OCI-LY7 (cell line): ENCODE results near the gene TRIO. TPM values are rescaled to one million over a fixed set of nuclear protein-coding genes. Genes with fewer than 3 reads are reported as not detected.

ENCODE experiments used
- BruUV-seq: library from RNA; stranded (reverse); fragments of 400-500 nt; replicated peaks from 2 replicates; lab custom pipeline; 2021; lab: Mats Ljungman, UMichigan
- CTCF ChIA-PET: fragments of 300-600 bp; sonication (Branson Sonifier 250); formaldehyde crosslinking; loops from one replicate; lab custom pipeline; 2022; ENCODE audit warnings: antibody characterized with exemption; ENCODE audit not compliant: unreplicated experiment; lab: Charles Lee
- POLR2A ChIA-PET: fragments of 300-600 bp; sonication (Branson Sonifier 250); formaldehyde crosslinking; loops from one replicate; lab custom pipeline; 2022; ENCODE audit warnings: antibody characterized with exemption; lab: Charles Lee
- DNase-seq: peaks from one replicate; pipeline ENCODE4 v3.0.0-alpha.2; 2015; ENCODE audit warnings: low spot score
- H2AFZ ChIP-seq: fragments of 200-600 bp; sonication (generic), shearing (Covaris generic); 2 replicates; pipeline ENCODE4 v1.6.1; 2014; ENCODE audit warnings: mild to moderate bottlenecking, antibody characterized with exemption, low read length, moderate library complexity
- H3K27ac ChIP-seq: fragments of 200-600 bp; sonication (generic); 2 replicates; pipeline ENCODE4 v1.5.1; 2014; ENCODE audit warnings: mixed run types, low read depth, mild to moderate bottlenecking, moderate library complexity, low read length, inconsistent platforms; ENCODE audit not compliant: poor library complexity, severe bottlenecking
- H3K36me3 ChIP-seq: fragments of 200-600 bp; sonication (generic); 2 replicates; pipeline ENCODE4 v1.6.1; 2014; ENCODE audit warnings: mild to moderate bottlenecking, antibody characterized with exemption, low read length, moderate library complexity, mixed read lengths; ENCODE audit not compliant: insufficient read depth
- H3K4me1 ChIP-seq: fragments of 200-600 bp; sonication (generic); 2 replicates; pipeline ENCODE4 v1.5.1; 2014; ENCODE audit warnings: mild to moderate bottlenecking, low read length; ENCODE audit not compliant: insufficient read depth, poor library complexity, severe bottlenecking
- H3K4me2 ChIP-seq: fragments of 200-600 bp; sonication (generic); 2 replicates; pipeline ENCODE4 v1.6.1; 2014; ENCODE audit warnings: mild to moderate bottlenecking, low read length
- H3K4me3 ChIP-seq: fragments of 200-600 bp; sonication (generic); 2 replicates; pipeline ENCODE4 v1.5.1; 2014; ENCODE audit warnings: mild to moderate bottlenecking, low read depth, low read length; ENCODE audit not compliant: poor library complexity, severe bottlenecking
- H3K79me2 ChIP-seq: fragments of 200-600 bp; sonication (generic); 2 replicates; pipeline ENCODE4 v1.6.1; 2016; ENCODE audit warnings: low read depth, mild to moderate bottlenecking, low read length, moderate library complexity, mixed read lengths; ENCODE audit not compliant: insufficient read depth
- H3K9me2 ChIP-seq: fragments of 200-600 bp; sonication (generic); 2 replicates; pipeline ENCODE4 v1.6.1; 2016; ENCODE audit warnings: mild to moderate bottlenecking, low read length, mixed read lengths; ENCODE audit not compliant: insufficient read depth
- H3K9me3 ChIP-seq: fragments of 200-600 bp; sonication (generic); 2 replicates; pipeline ENCODE4 v1.6.1; 2014; ENCODE audit warnings: mild to moderate bottlenecking, mixed run types, low read length, mixed read lengths
- H4K20me1 ChIP-seq: fragments of 200-600 bp; sonication (generic); 2 replicates; pipeline ENCODE4 v1.6.1; 2014; ENCODE audit warnings: mild to moderate bottlenecking, antibody characterized with exemption, low read length, moderate library complexity, mixed read lengths; ENCODE audit not compliant: insufficient read depth
- CTCF ChIP-seq: fragments of 200-600 bp; sonication (generic); conservative IDR thresholded peaks from 2 replicates; pipeline ENCODE4 v1.5.1; 2014; ENCODE audit warnings: mild to moderate bottlenecking, antibody characterized with exemption, low read length, moderate library complexity, mixed read lengths
- EZH2phosphoT487 ChIP-seq: fragments of 200-600 bp; sonication (generic); IDR thresholded peaks from 2 replicates; pipeline ENCODE4 v1.6.1; 2018; ENCODE audit warnings: low read depth, borderline replicate concordance, mild to moderate bottlenecking, mixed run types, antibody characterized with exemption, low read length, moderate library complexity, mixed read lengths
- intact Hi-C: fragments of 100-400 bp; cut with micrococcal nuclease; formaldehyde crosslinking; loops from one replicate; pipeline ENCODE4 v1.10.0; 2022; ENCODE audit not compliant: unreplicated experiment
- total RNA-seq, 2 experiments: library from RNA; depleted of rRNA in 1 of 2; stranded (reverse); fragments of >200 nt in 1 of 2; shearing (Covaris generic) in 1 of 2; gene quantifications; 2 replicates each; pipeline ENCODE4 v1.2.3, GENCODE V29; 2014 to 2022

TRIO gene
- total RNA-seq, 2 experiments from 2014 or later = 35.8 to 55.1 TPM

GRCh38 chr5:14394365-14394764, 251.2 kb downstream of the TRIO start:
- no peak overlapping the region for H3K4me2 ChIP-seq
- H3K4me1 ChIP-seq = no peaks in the 10 kb centered on the region
- H3K4me3 ChIP-seq = no peak overlapping the region
- H3K36me3 ChIP-seq = peaks cover 20% of the 10 kb centered on the region
- ChIA-PET CTCF (no interaction called here), POLR2A (no interaction called here)
- no peak overlapping the region for H2AFZ ChIP-seq
- intact Hi-C loops = no loop called here
- no peaks in the 10 kb centered on the region for H3K9me2 ChIP-seq
- TF ChIP-seq CTCF (no peak), EZH2phosphoT487 (no peak)
- no peaks in the 10 kb centered on the region for H3K9me3 ChIP-seq
- H3K27ac ChIP-seq = no peak overlapping the region
- H3K79me2 ChIP-seq = no peaks in the 10 kb centered on the region
- BruUV-seq = no TSS peak
- no peak for DNase-seq
- no peaks in the 10 kb centered on the region for H4K20me1 ChIP-seq

GRCh38 chr5:14395411-14395810, 252.3 kb downstream of the TRIO start:
- intact Hi-C loops = no loop called here
- H3K9me3 ChIP-seq = no peaks in the 10 kb centered on the region
- H2AFZ ChIP-seq = no peak overlapping the region
- TF ChIP-seq EZH2phosphoT487 (no peak), CTCF (no peak)
- H4K20me1 ChIP-seq = no peaks in the 10 kb centered on the region
- ChIA-PET POLR2A (interaction anchor here (1.0 kb wide), 1 partner anchor 55 kb away, joined by 4 read pairs; no protein-coding TSS in a partner anchor), CTCF (no interaction called here)
- no peak overlapping the region for H3K4me2 ChIP-seq
- DNase-seq = no peak
- BruUV-seq = no TSS peak
- no peak overlapping the region for H3K27ac ChIP-seq
- H3K79me2 ChIP-seq = no peaks in the 10 kb centered on the region
- peaks cover 22% of the 10 kb centered on the region for H3K36me3 ChIP-seq
- H3K4me3 ChIP-seq = no peak overlapping the region
- no peaks in the 10 kb centered on the region for H3K9me2 ChIP-seq
- H3K4me1 ChIP-seq = no peaks in the 10 kb centered on the region

GRCh38 chr5:14396066-14396465, 252.9 kb downstream of the TRIO start:
- BruUV-seq = no TSS peak
- no peaks in the 10 kb centered on the region for H3K79me2 ChIP-seq
- CTCF ChIA-PET = no interaction called here
- intact Hi-C loops = no loop called here
- no peaks in the 10 kb centered on the region for H4K20me1 ChIP-seq
- no peak for DNase-seq
- POLR2A ChIA-PET = interaction anchor here (0.6 to 0.7 kb wide), 4 partner anchors 18 to 258 kb away, joined by 3 to 7 read pairs (median 4); no protein-coding TSS in a partner anchor
- no peaks in the 10 kb centered on the region for H3K4me1 ChIP-seq
- no peaks in the 10 kb centered on the region for H3K9me3 ChIP-seq
- H3K36me3 ChIP-seq = peaks cover 17% of the 10 kb centered on the region
- no peaks in the 10 kb centered on the region for H3K9me2 ChIP-seq
- no peak overlapping the region for H2AFZ ChIP-seq
- H3K4me3 ChIP-seq = no peak overlapping the region
- TF ChIP-seq EZH2phosphoT487 (no peak), CTCF (no peak)
- H3K4me2 ChIP-seq = no peak overlapping the region
- H3K27ac ChIP-seq = no peak overlapping the region
